HEK293 (cell line): Measurements from ENCODE around the gene ANO9.

Source experiments
- CTCF ChIA-PET: fragments of 350-600 bp; formaldehyde crosslinking; extraction: SDS; loops from one replicate; lab custom pipeline; 2021; ENCODE audit warnings: antibody characterized with exemption; lab: Yijun Ruan, JAX
- POLR2A ChIA-PET: fragments of 300-600 bp; formaldehyde crosslinking; extraction: SDS; loops from one replicate; lab custom pipeline; 2020; ENCODE audit warnings: antibody characterized with exemption, inconsistent platforms; lab: Yijun Ruan, JAX
- H3K27ac ChIP-seq: fragments of 200-500 bp; sonication (Bioruptor generic); 2 replicates; pipeline ENCODE4 v1.5.1; 2014; ENCODE audit warnings: low read depth, low read length, control low read depth, inconsistent platforms; ENCODE audit errors: extremely low read depth
- H3K36me3 ChIP-seq, 2 experiments: fragments of 200-500 bp in 1 of 2; sonication (Bioruptor generic) in 1 of 2; 1 replicate in 1 of 2; 2 replicates in 1 of 2; pipeline ENCODE4 v1.5.1; 2014 to 2017; ENCODE audit warnings: inconsistent platforms in 2 of 2, low read length in 2 of 2; ENCODE audit not compliant: control insufficient read depth in 2 of 2, insufficient read depth in 1 of 2
- H3K4me1 ChIP-seq: fragments of 200-500 bp; sonication (Bioruptor generic); 2 replicates; pipeline ENCODE4 v1.5.1; 2014; ENCODE audit warnings: mild to moderate bottlenecking, low read length, inconsistent platforms; ENCODE audit not compliant: control insufficient read depth, insufficient read depth
- H3K4me3 ChIP-seq: 2 replicates; pipeline ENCODE4 v1.5.1; 2011; ENCODE audit warnings: low read depth, mild to moderate bottlenecking, control low read depth, low read length, moderate library complexity
- H3K9me3 ChIP-seq: fragments of 200-500 bp; sonication (Bioruptor generic); 2 replicates; pipeline ENCODE4 v1.5.1; 2014; ENCODE audit warnings: low read depth, low read length, inconsistent platforms; ENCODE audit not compliant: control insufficient read depth, insufficient read depth
- GLI4 ChIP-seq: fragments of 450-650 bp; formaldehyde crosslinking; IDR thresholded peaks from 2 replicates; pipeline ENCODE4 v1.5.1; 2016; ENCODE audit warnings: missing biosample characterization, missing genetic modification characterization
- KLF1 ChIP-seq: fragments of 450-650 bp; formaldehyde crosslinking; IDR thresholded peaks from 2 replicates; pipeline ENCODE4 v1.5.1; 2016; ENCODE audit warnings: missing biosample characterization, missing genetic modification characterization
- KLF10 ChIP-seq: fragments of 450-650 bp; IDR thresholded peaks from 2 replicates; pipeline ENCODE4 v1.5.1; 2018; ENCODE audit warnings: missing biosample characterization, mild to moderate bottlenecking, missing genetic modification characterization
- SALL2 ChIP-seq: fragments of 450-650 bp; formaldehyde crosslinking; IDR thresholded peaks from 2 replicates; pipeline ENCODE4 v1.5.0; 2017; ENCODE audit warnings: missing biosample characterization, mild to moderate bottlenecking, missing genetic modification characterization, borderline replicate concordance
- SETDB1 ChIP-seq: IDR thresholded peaks from one replicate; pipeline ENCODE4 v1.6.1; 2017; ENCODE audit warnings: mild to moderate bottlenecking, low read length, moderate library complexity, mixed read lengths; ENCODE audit not compliant: insufficient read length
- SP3 ChIP-seq: fragments of 450-650 bp; formaldehyde crosslinking; IDR thresholded peaks from 2 replicates; pipeline ENCODE4 v1.5.1; 2016; ENCODE audit warnings: missing biosample characterization, missing genetic modification characterization
- TRIM28 ChIP-seq: IDR thresholded peaks from 2 replicates; pipeline ENCODE4 v1.6.1; 2011; ENCODE audit warnings: low read length, control low read depth, borderline replicate concordance
- ZBTB17 ChIP-seq: fragments of 450-650 bp; formaldehyde crosslinking; IDR thresholded peaks from 2 replicates; pipeline ENCODE4 v1.5.1; 2016; ENCODE audit warnings: missing biosample characterization, missing genetic modification characterization
- ZEB2 ChIP-seq: fragments of 450-650 bp; formaldehyde crosslinking; IDR thresholded peaks from 2 replicates; pipeline ENCODE4 v1.5.1; 2016; ENCODE audit warnings: missing biosample characterization, missing genetic modification characterization
- ZNF133 ChIP-seq: fragments of 450-650 bp; formaldehyde crosslinking; IDR thresholded peaks from 2 replicates; pipeline ENCODE4 v1.5.1; 2016; ENCODE audit warnings: missing biosample characterization, missing genetic modification characterization
- ZNF155 ChIP-seq: fragments of 450-650 bp; formaldehyde crosslinking; IDR thresholded peaks from 2 replicates; pipeline ENCODE4 v1.5.1; 2016; ENCODE audit warnings: missing biosample characterization, missing genetic modification characterization
- ZNF175 ChIP-seq: fragments of 450-650 bp; formaldehyde crosslinking; IDR thresholded peaks from 2 replicates; pipeline ENCODE4 v1.5.1; 2016; ENCODE audit warnings: missing biosample characterization, missing genetic modification characterization
- ZNF221 ChIP-seq: fragments of 450-650 bp; formaldehyde crosslinking; IDR thresholded peaks from 2 replicates; pipeline ENCODE4 v1.5.1; 2017; ENCODE audit warnings: missing biosample characterization, missing genetic modification characterization, borderline replicate concordance
- ZNF311 ChIP-seq: fragments of 450-650 bp; formaldehyde crosslinking; IDR thresholded peaks from 2 replicates; pipeline ENCODE4 v1.5.1; 2017; ENCODE audit warnings: missing biosample characterization, missing genetic modification characterization, borderline replicate concordance
- ZNF335 ChIP-seq: fragments of 450-650 bp; formaldehyde crosslinking; conservative IDR thresholded peaks from 2 replicates; pipeline ENCODE4 v1.5.1; 2016; ENCODE audit warnings: missing biosample characterization, missing genetic modification characterization
- ZNF37A ChIP-seq: fragments of 450-650 bp; IDR thresholded peaks from 2 replicates; pipeline ENCODE4 v1.5.1; 2018; ENCODE audit warnings: missing biosample characterization, missing genetic modification characterization
- ZNF426 ChIP-seq: fragments of 450-650 bp; formaldehyde crosslinking; IDR thresholded peaks from 2 replicates; pipeline ENCODE4 v1.5.1; 2017; ENCODE audit warnings: missing biosample characterization, missing genetic modification characterization, mild to moderate bottlenecking, inconsistent platforms, moderate library complexity
- ZNF501 ChIP-seq: fragments of 450-650 bp; formaldehyde crosslinking; IDR thresholded peaks from 2 replicates; pipeline ENCODE4 v1.5.1; 2016; ENCODE audit warnings: missing biosample characterization, missing genetic modification characterization
- ZNF571 ChIP-seq: fragments of 450-650 bp; formaldehyde crosslinking; IDR thresholded peaks from 2 replicates; pipeline ENCODE4 v1.5.0; 2017; ENCODE audit warnings: missing biosample characterization, missing genetic modification characterization
- ZNF621 ChIP-seq: fragments of 450-650 bp; formaldehyde crosslinking; IDR thresholded peaks from 2 replicates; pipeline ENCODE4 v1.5.1; 2017; ENCODE audit warnings: missing biosample characterization, missing genetic modification characterization
- ZNF654 ChIP-seq: fragments of 450-650 bp; formaldehyde crosslinking; IDR thresholded peaks from 2 replicates; pipeline ENCODE4 v1.5.1; 2016; ENCODE audit warnings: low read depth, missing biosample characterization, missing genetic modification characterization
- ZNF777 ChIP-seq: fragments of 450-650 bp; formaldehyde crosslinking; IDR thresholded peaks from 2 replicates; pipeline ENCODE4 v1.5.1; 2017; ENCODE audit warnings: missing biosample characterization, missing genetic modification characterization, borderline replicate concordance
- ZNF791 ChIP-seq: fragments of 450-650 bp; formaldehyde crosslinking; IDR thresholded peaks from 2 replicates; pipeline ENCODE4 v1.5.1; 2016; ENCODE audit warnings: missing biosample characterization, missing genetic modification characterization
- ZSCAN23 ChIP-seq: fragments of 450-650 bp; formaldehyde crosslinking; IDR thresholded peaks from 2 replicates; pipeline ENCODE4 v1.5.1; 2016; ENCODE audit warnings: missing biosample characterization, missing genetic modification characterization
- TF ChIP-seq, protein P1 (sequence below): fragments of 450-650 bp; formaldehyde crosslinking; IDR thresholded peaks from 2 replicates; pipeline ENCODE4 v1.5.1; 2016; ENCODE audit warnings: missing biosample characterization, missing genetic modification characterization
- TF ChIP-seq, protein P2 (sequence below): fragments of 450-650 bp; formaldehyde crosslinking; IDR thresholded peaks from 2 replicates; pipeline ENCODE4 v1.5.1; 2016; ENCODE audit warnings: missing biosample characterization, missing genetic modification characterization
- TF ChIP-seq, protein P3 (sequence below): fragments of 450-650 bp; formaldehyde crosslinking; IDR thresholded peaks from 2 replicates; pipeline ENCODE4 v1.5.1; 2016; ENCODE audit warnings: missing biosample characterization, missing genetic modification characterization

ANO9 gene

DNA sequence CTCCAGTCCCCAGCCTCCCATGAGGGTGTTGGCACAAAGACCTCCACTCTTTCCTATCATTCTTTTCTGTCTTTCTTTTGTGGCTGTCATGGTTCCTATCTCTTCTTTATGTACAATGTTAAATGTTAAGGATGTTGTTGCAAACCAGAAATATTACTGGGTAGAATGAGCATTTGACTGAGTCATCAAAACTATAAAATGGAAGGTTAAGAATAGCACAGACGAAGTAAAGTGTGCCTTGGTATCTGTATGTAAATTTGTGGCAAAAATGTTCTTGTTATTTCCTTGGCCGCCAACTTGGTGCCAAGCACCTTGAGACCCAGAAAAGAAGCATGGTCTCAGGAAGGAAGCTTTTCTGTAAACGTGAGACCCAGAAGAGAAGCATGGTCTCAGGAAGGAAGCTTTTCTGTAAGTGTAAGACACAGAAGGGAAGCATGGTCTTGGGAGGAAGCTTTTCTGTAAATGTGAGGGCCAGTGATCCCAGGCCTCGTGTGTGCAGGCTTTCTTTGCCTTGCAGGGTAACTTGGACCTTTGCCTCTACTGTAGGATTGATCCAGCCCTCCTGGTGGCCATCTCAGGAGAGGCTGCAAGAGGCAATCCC, 54.5 kb downstream of the ANO9 start:
- TF ChIP-seq ZNF777 (tag by site-specific recombination) (no peak), ZNF426 (tag by site-specific recombination) (no peak), ZBTB17 (tag by site-specific recombination) (no peak), ZNF175 (tag by site-specific recombination) (no peak), ZSCAN23 (tag by site-specific recombination) (no peak), ZNF621 (tag by site-specific recombination) (no peak), ZNF311 (tag by site-specific recombination) (no peak), SALL2 (no peak), ZNF571 (tag by site-specific recombination) (no peak), KLF10 (tag by site-specific recombination) (no peak), SP3 (tag by site-specific recombination) (no peak), KLF1 (no peak)
- Histone ChIP-seq H3K4me1 (no peaks in the 10 kb centered on the region), H3K9me3 (no peaks in the 10 kb centered on the region), H3K27ac (no peak overlapping the region), H3K4me3 (no peak overlapping the region), H3K36me3 (peaks cover 0 to 3% of the 10 kb centered on the region in 2 experiments; a peak in 1 of 3 replicates)
- CTCF ChIA-PET: interaction anchor here (0.7 kb wide), 1 partner anchor 58 kb away, joined by 3 read pairs; no protein-coding TSS in a partner anchor
- POLR2A ChIA-PET: no interaction called here

DNA sequence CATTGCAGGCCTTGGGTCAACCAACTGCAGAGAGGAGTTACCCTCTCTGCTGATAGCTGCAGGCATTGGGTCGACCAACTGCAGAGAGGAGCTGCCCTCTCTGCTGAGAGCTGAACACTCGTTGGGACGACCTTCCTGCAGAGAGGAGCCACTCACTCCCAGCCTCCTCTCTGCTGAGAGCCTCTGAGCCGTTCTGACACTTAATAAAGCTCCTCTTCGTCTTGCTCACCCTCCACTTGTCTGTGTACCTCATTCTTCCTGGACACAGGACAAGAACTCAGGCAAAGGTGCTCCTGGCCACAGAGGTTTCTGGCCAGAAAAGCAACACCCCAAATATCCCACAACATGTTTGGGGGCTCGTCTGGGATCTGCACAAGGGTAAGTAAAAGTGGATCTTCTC, 55.3 kb downstream of the ANO9 start:
- Histone ChIP-seq H3K36me3 (peaks cover 0 to 6% of the 10 kb centered on the region in 2 experiments; a peak in 1 of 3 replicates), H3K4me1 (no peaks in the 10 kb centered on the region), H3K9me3 (no peaks in the 10 kb centered on the region), H3K4me3 (no peak overlapping the region), H3K27ac (no peak overlapping the region)
- TF ChIP-seq SETDB1: peak; percentile 89
- TF ChIP-seq ZNF221: no peak
- peak; percentile 80; the same call in 1 of the 2 replicates for TF ChIP-seq TRIM28
- CTCF ChIA-PET: no interaction called here
- POLR2A ChIA-PET: no interaction called here

DNA sequence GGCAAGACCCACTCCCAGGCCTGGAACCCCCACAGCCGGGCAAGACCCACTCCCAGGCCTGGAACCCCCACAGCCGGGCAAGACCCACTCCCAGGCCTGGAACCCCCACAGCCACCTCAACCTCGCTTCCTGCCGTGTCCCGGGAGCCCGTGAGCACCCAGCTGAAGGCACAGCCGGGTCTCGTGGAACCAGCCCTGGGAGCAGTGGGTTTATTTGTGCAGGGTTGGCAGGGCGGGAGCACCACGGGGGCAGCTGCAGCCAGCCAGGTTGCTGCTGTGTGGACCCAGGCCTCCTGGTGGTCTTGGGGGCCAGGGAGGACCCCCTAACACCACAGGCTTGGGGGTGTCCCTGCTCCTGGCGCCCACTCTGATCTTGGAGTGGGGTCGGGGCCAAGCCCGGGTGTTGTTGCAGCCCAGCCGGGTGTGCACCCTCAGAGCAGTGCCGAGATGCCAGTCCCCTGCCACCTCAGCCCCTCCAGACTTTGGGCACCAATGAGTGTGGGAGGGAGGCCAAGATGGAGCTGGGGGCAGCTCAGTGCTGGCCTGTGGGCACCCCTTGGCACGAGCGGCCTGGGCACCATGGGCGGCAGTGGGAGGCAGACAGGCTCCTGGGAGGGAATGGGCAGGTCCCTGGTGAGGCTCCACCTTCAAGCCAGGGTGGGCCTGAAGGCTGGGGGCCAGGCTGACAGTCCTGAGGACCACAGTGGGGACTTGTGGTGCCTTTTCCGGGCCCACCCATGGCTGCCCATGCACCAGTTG, 56.0 kb downstream of the ANO9 start:
- no peak overlapping the region for H3K4me3 ChIP-seq
- H3K4me1 ChIP-seq: no peaks in the 10 kb centered on the region
- POLR2A ChIA-PET: interaction anchor here (0.6 kb wide), 1 partner anchor 173 kb away, joined by 3 read pairs; no protein-coding TSS in a partner anchor
- H3K9me3 ChIP-seq: no peaks in the 10 kb centered on the region
- no peak overlapping the region for H3K27ac ChIP-seq
- H3K36me3 ChIP-seq: peaks cover 0 to 8% of the 10 kb centered on the region in 2 experiments; a peak in 1 of 3 replicates
- CTCF ChIA-PET: no interaction called here
- TF ChIP-seq ZNF133 (tag by site-specific recombination) (no peak), GLI4 (no peak), ZEB2 (no peak), ZNF791 (tag by site-specific recombination) (no peak), ZNF37A (no peak), ZNF654 (tag by site-specific recombination) (no peak), ZNF335 (tag by site-specific recombination) (no peak), ZNF501 (tag by site-specific recombination) (no peak), ZNF155 (no peak)
- TF ChIP-seq, protein P1, sequence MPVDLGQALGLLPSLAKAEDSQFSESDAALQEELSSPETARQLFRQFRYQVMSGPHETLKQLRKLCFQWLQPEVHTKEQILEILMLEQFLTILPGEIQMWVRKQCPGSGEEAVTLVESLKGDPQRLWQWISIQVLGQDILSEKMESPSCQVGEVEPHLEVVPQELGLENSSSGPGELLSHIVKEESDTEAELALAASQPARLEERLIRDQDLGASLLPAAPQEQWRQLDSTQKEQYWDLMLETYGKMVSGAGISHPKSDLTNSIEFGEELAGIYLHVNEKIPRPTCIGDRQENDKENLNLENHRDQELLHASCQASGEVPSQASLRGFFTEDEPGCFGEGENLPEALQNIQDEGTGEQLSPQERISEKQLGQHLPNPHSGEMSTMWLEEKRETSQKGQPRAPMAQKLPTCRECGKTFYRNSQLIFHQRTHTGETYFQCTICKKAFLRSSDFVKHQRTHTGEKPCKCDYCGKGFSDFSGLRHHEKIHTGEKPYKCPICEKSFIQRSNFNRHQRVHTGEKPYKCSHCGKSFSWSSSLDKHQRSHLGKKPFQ: no peak
- TF ChIP-seq, protein P2, sequence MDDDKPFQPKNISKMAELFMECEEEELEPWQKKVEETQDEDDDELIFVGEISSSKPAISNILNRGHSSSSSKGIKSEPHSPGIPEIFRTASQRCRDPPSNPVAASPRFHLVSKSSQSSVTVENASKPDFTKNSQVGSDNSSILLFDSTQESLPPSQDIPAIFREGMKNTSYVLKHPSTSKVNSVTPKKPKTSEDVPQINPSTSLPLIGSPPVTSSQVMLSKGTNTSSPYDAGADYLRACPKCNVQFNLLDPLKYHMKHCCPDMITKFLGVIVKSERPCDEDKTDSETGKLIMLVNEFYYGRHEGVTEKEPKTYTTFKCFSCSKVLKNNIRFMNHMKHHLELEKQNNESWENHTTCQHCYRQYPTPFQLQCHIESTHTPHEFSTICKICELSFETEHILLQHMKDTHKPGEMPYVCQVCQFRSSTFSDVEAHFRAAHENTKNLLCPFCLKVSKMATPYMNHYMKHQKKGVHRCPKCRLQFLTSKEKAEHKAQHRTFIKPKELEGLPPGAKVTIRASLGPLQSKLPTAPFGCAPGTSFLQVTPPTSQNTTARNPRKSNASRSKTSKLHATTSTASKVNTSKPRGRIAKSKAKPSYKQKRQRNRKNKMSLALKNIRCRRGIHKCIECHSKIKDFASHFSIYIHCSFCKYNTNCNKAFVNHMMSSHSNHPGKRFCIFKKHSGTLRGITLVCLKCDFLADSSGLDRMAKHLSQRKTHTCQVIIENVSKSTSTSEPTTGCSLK (tag by site-specific recombination): no peak
- TF ChIP-seq, protein P3, sequence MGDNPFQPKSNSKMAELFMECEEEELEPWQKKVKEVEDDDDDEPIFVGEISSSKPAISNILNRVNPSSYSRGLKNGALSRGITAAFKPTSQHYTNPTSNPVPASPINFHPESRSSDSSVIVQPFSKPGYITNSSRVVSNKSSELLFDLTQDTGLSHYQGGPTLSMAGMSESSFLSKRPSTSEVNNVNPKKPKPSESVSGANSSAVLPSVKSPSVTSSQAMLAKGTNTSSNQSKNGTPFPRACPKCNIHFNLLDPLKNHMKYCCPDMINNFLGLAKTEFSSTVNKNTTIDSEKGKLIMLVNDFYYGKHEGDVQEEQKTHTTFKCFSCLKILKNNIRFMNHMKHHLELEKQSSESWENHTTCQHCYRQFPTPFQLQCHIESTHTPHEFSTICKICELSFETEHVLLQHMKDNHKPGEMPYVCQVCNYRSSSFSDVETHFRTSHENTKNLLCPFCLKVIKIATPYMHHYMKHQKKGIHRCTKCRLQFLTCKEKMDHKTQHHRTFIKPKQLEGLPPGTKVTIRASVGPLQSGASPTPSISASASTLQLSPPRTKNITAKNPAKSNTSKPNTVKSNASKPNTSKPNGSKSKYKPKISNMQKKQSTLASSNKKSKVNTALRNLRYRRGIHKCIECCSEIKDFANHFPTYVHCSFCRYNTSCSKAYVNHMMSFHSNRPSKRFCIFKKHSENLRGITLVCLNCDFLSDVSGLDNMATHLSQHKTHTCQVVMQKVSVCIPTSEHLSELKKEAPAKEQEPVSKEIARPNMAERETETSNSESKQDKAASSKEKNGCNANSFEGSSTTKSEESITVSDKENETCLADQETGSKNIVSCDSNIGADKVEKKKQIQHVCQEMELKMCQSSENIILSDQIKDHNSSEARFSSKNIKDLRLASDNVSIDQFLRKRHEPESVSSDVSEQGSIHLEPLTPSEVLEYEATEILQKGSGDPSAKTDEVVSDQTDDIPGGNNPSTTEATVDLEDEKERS (tag by site-specific recombination): no peak
